ENCODE data around the gene SYDE1.

GRCh38 chr19:15111758-15112157, 4.6 kb downstream of the SYDE1 start:
- TF ChIP-seq EZH2 (IDR thresholded peaks at IDR 0.05; ENCODE audit: borderline replicate concordance, low read length) (no peak), CTCF (conservative IDR thresholded peaks at IDR 0.05 in 1 of 2, IDR thresholded peaks at IDR 0.05 in 1 of 2; ENCODE audit: extremely low read depth in 1 of 2, insufficient read depth in 1 of 2, low read depth in 1 of 2, low read length in 2 of 2) (no peak)

Data from mammary epithelial cell (primary cell).